DMS53 treated with DMSO at 0.1 percent for 48 hours (cell line): ENCODE measurements around the gene KRT81.
"Not testable (repeated sequence)": the region's sequence is repeated elsewhere in the genome, so short reads cannot be mapped to it uniquely, and the experiment has no call there.

ENCODE experiments used
- DNase-seq: peaks from one replicate; lab custom pipeline; 2025; ENCODE audit not compliant: unreplicated experiment; lab: John Stamatoyannopoulos, UW

KRT81 gene

DNA sequence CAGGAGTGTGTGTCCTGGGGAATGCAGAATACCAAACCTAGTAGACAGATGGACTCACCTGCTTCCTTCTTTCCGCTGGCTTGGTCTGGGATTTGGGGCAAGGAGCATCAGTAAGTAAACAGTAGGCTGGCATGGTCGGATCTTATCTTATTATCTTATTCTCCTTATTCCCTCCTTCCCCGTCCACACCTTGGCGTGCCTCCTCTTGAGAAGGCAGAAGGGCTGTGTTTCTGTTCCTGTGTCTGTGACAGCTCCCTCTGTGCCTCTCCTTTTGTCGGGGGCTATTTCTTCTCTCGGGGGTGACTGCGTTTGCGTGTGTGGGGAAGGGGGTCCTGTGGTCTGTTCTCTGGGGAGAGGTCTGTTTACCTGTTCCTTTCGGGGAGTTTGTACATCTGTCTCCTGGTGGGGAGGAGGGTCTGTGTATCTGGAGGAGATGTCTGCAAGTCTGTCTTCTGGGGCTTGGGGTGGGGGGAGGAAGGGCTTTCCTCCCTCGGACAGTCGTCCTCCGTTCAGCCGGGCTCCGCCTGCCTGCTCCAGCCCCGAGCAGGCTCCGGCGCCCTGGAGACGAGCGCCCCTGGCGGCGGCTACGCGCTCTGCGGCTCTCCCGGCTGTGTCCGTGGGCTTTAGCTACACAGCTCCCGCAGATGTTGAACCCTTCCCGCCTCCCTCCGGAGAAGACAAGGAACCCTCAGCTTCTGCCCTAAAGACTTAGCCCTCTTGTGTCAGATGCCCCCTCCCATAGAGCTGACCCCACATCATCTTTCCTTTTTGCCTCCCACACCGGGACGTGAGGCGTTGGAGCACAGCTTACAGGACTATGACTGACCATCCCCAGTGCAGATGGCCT, 12.5 kb downstream of the KRT81 start:
- DNase-seq, result peak; percentile 68

- peak; percentile 89 for DNase-seq
These were observed 13.7 kb downstream of the KRT81 start for GRCh38 chr12:52277486-52278245.

DNA sequence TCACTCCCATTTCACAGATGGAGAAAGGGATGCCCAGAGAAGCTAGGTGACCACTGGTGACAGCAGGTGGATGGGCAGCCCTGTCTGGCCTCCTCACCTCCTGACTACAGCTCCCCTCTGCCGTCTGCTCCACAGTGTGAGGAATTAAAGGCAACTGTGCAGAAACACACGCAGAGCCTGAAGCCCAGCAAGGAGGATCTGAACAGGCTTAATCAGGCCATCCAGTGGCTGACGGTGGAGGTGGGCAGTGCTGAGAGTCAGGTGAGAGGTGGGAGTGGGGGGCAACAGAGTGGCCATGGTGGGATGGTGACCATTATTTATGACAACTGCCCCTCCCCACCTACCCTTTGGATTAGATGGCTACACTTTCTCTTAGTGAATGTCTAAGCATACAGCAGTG, 15.6 kb downstream of the KRT81 start:
- DNase-seq, result no peak

GRCh38 chr12:52274521-52275120, 16.7 kb downstream of the KRT81 start, which contains the start of gene KRT86:
Gene KRT86, plus strand, starts transcription at chr12:52274645. Its CDS starts 27,272 bp downstream, at chr12:52301917.
- DNase-seq, result no peak

DNA sequence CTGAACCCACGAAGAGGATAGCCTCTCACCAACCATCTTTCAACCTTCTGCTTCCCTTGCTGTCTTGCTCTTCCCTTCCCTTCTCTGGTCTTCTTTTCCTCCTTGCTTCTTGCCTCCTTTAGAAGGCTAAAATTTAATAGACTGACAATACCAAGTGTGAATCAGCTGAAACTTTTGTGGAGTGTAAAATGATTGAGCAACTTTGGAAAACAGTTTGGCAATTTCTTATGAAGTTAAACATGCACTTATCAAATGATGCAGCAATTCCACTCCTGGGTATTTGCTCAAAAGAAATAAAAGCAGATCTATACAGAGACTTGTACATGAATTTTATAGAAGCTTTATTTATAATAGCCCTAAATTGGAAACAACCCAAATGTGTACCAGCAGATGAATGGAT, 20.2 kb downstream of the KRT81 start:
- DNase-seq, result no peak

DNA sequence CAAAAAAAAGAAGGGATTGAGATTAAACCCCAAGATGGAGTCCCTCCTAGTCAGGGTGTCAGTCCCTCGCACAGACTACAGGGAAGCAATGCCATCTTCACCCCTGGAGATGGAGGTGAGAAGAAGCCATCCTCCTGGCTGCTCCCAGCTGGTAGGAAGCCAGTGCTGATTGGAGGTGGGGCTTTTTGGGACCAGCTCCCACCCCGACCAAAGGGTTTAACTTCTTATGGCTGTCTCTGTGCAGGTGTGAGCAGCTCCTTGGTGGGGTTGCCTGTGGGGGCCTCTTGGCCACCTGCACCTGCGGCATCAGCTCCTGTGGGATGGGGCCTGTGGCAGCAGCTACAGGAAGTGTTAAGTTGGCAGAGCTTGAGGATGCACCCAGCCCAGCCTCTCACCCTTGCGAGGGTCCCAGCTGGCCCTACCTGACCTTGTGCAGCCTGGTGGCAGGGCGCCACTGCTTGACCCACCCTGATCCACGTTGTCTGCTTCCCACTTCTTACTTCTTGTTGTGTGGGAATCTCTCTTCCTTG, 20.7 kb downstream of the KRT81 start:
- DNase-seq, result no peak

DNA sequence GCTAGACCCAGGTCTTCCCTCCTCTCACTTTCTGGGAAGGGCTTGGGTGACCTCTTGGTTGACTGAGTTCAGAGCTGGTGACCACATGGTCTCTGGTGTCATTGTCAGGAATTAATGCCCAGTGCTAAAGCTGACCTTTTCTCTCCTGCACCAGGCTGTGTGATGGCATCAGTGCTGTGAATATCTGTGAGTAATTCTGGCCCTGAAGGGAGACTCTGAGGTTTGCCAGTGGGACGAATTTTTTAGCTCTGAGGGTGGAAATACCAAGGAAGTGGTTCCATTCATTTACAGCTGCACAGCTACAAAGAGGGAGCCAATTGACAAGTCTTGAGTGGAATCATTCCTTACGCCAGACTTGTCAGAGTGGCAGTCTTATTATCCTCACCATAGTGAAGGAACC, 23.1 kb downstream of the KRT81 start:
- no peak for DNase-seq

DNA sequence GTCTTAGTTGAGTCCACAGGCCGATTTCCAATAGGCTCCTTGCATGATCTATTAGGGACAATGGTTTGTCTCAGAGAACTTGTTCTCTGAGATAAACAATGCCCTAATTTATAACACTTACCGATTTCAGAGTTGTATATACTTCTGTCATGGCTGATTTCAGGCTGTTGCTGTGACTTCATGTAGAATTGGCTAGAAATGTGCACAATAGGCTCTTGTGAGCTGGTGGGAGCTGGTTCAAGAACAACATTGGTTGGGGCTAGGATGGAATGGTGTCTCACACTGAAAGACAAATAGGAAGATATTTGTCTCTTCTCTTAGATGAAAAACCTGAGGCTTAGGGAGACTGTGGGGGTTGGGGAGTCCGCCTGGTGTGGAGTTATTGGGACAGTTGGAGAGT, 23.6 kb downstream of the KRT81 start:
- no peak for DNase-seq

DNA sequence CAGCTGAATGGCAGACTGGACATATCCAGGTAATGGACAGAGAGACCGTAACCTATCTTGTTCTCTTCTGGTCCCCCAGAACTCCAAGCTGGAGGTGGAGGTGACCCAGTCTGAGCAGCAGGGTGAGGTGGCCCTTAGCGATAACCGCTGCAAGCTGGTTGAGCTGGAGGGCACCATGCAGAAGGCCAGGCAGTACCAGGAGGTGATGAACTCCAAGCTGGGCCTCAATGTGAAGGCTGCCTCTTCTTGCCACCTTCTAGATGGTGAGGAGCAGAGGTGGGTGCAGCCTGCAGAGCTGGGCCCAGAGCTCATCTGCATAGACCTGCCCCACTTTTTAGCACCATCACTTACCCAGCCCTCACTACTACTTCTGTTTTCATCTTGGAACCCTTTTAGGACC, 24.1 kb downstream of the KRT81 start:
- DNase-seq, result no peak

DNA sequence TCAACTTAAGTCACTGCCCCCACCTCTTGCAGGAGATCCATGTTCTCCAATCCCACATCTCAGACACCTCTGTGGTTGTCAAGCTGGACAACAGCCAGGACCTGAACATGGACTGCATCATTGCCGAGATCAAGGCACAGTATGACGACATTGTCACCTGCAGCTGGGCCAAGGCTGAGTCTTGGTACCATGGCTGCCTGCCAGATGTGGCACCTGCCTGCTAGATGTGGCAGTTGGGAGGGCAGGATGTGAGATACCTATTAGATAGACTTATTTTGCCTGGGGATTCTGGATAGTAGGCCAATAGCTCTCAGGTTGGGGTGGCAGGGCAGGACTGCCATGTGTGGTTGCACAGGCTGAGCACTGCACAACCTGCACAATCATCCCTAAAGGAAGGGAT, 24.8 kb downstream of the KRT81 start:
- peak; percentile 60 for DNase-seq

DNA sequence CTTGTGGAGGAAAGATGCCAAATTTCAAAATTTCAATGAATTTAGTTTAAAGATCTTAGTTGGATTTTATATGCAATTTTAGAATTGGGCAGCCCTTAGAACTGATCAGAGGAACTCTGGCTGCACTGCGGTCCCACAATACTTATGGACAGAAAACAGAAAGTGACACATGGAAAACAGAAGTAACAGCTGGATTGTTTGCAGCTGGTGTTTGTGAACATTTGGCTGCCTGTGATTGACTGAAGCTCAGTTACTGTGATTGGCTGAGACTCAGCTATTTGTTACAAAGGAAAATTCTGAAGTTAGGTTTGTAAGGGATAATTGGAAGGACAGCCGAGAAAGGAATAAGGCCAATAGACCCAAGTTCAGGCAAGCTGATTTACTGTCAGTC, 26.9 kb downstream of the KRT81 start:
- DNase-seq, result no peak

DNA sequence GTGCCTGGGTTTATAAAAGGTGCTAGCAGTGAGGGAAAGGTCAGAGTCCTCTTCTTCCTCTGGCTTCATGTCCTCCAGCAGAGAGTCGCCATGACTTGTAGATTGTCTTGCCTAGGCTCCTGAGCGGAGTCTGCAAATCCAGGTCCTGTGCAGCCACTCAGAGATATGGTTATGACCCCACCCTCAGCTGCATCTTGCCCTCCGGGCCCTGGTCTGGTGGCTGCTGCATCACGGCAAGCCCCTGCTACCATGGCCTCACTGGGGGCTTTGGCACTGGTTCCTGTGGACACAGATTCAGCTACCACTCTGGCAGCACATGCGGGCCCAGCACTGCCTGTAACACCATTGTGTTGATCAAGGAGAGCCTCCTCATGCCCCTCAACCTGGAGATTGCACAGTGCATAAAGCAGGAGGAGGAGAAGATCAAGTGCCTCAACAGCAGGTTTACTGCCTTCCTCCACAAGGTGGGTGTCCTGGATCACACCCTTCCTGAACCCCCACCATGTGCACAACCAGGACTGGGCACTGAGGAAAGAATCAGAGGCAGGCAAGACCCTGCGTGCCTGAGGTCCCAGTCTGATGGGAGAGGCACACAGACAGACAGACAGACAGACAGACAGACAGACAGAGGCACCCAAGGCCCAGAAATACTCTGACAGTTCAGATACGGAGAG, 27.4 kb downstream of the KRT81 start:
- no peak for DNase-seq

GRCh38 chr12:52262286-52262685, 29.0 kb downstream of the KRT81 start:
- DNase-seq, result no peak

- DNase-seq, result no peak
These were observed 30.2 kb downstream of the KRT81 start for GRCh38 chr12:52261208-52261484.

GRCh38 chr12:52260361-52261207, 30.8 kb downstream of the KRT81 start:
- DNase-seq, result no peak

- no peak for DNase-seq
These were observed 31.6 kb downstream of the KRT81 start for GRCh38 chr12:52259657-52260243.

DNA sequence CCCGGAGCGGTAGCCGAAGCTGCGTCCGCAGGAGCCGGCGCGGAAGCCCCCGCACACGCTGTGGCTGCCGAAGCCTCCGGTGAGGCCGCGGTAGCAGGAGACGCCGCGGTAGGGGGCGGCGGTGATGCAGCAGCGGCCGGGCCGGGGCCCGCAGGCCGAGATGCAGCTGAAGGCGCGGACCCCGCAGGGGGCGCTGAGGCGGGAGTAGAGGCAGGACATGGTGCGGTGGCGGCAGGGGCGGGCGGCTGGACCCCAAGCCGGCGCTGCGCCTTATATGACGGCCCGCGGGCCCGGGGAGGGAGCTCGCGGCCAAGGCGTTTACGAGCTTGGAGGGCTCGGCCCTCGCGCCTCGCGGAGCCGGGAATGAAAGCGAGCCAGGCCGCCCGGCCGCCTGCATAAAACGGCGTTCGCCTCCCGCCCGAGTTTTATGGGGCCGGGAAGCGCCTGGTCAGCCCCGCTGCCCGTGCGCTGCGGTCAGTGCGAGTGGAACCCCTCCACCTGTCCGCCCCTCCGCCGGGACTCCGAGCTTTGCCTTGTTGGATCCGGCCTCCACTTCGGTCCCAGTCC, 32.9 kb downstream of the KRT81 start:
- no peak for DNase-seq

DNA sequence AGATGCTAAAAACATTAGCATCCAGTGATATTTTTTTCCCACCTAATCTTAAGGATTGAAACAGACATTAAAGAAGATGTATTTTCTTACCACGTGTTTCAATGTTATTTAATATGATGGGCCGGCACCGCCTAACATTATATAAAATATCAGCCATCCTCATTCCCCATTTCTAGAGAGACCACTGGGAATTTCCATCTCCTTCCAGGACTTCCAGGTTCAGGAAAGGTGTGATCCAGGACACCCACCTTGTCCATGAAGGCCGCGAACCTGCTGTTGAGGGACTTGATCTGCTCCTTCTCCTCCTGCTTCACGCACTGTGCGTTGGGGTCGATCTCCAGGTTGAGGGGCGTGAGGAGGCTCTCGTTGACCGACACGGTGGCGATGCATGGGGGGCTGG, 33.4 kb downstream of the KRT81 start:
- DNase-seq, result not testable (repeated sequence)

DNA sequence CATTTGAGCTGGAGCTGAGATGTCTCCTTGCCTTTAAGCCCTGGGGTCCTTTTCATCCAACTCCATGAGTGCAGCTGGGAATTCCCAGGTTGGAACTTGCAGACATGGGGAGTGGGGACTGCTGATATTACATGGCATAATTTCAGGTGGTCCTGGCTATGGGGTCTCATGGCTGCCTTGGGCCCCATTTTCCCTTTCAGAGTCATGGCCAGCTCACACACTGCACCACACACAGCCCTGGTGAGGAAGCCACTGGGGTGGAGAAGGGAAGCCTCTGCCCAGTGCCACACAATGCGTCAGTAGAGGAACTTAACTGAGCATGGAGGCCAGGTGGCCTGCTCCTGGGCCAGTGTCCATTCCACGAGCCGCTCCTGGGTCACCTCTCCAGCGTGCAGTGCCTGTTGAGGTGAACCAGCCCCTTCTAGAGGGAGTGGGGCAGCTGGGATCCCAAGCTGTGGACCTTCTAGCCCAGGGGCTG, 34.2 kb downstream of the KRT81 start:
- no peak for DNase-seq

GRCh38 chr12:52256584-52256935, 34.8 kb downstream of the KRT81 start:
- no peak for DNase-seq
